Parathyroid adenoma (tissue), 2 donors: ENCODE data around the gene PPP2R5C.
"Not testable (repeated sequence)": the region's sequence is repeated elsewhere in the genome, so short reads cannot be mapped to it uniquely, and the experiment has no call there.

Experiments
- H2AFZ ChIP-seq: fragments of 300-600 bp; sonication (generic); one replicate; pipeline ENCODE4 v1.7.0; 2017; ENCODE audit warnings: antibody characterized with exemption, mild to moderate bottlenecking
- H3K27ac ChIP-seq: fragments of 300-600 bp; sonication (generic); one replicate; pipeline ENCODE4 v1.7.0; 2017
- H3K27me3 ChIP-seq: fragments of 300-600 bp; sonication (generic); one replicate; pipeline ENCODE4 v1.7.0; 2017; ENCODE audit warnings: low read length; ENCODE audit not compliant: control insufficient read depth, insufficient read depth
- H3K36me3 ChIP-seq: fragments of 300-600 bp; sonication (generic); one replicate; pipeline ENCODE4 v1.7.0; 2017; ENCODE audit warnings: low read length; ENCODE audit not compliant: control insufficient read depth, insufficient read depth
- H3K4me1 ChIP-seq: fragments of 300-600 bp; sonication (generic); one replicate; pipeline ENCODE4 v1.7.0; 2017; ENCODE audit warnings: control low read depth
- H3K4me2 ChIP-seq: fragments of 300-600 bp; sonication (generic); one replicate; pipeline ENCODE4 v1.7.0; 2017; ENCODE audit warnings: low read length
- H3K4me3 ChIP-seq: fragments of 300-600 bp; sonication (generic); one replicate; pipeline ENCODE4 v1.7.0; 2017; ENCODE audit warnings: low read depth, low read length
- H3K79me2 ChIP-seq: fragments of 300-600 bp; sonication (generic); one replicate; pipeline ENCODE4 v1.7.0; 2017; ENCODE audit warnings: control low read depth
- H3K9ac ChIP-seq: fragments of 300-600 bp; sonication (generic); one replicate; pipeline ENCODE4 v1.7.0; 2017; ENCODE audit warnings: mild to moderate bottlenecking
- H3K9me3 ChIP-seq: fragments of 300-600 bp; sonication (generic); one replicate; pipeline ENCODE4 v1.7.0; 2017; ENCODE audit warnings: low read length; ENCODE audit not compliant: control insufficient read depth
- TF ChIP-seq, protein P1 (sequence below): fragments of 300-600 bp; sonication (generic); IDR thresholded peaks from one replicate; pipeline ENCODE4 v1.7.0; 2017; ENCODE audit warnings: antibody characterized with exemption, mild to moderate bottlenecking
- donor health status: primary hyperparathyroidism.

Gene PPP2R5C

DNA sequence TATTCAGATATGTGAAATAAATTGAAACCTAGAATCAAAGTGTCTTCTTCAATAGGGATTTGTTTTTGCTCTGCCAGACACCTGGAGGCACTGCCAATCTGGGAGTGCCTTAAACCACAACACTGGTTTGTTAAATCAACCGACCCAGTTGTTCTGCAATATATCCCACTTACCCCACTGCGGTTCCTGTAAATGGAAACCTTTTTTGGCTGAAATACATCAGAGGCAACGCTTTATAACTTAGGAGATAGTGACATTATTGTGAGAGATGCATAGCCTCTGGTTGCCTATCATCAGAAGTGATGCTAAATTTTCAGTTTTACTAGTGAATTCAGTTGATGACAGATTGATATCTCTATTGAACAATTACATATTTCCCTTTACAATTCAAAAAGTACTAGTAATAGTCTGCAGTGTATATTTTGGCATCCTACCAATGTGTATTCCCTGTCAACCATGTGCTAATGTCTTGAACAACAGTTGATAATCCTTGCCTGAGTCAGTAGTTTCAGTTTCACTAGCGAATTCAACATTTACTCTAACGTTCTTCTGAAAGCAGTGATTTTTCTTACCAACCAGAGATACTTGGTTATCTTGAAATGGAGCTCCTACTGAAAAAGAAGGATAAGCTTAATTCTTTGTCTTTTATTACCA lies 30.5 kb downstream of the PPP2R5C start:
- Histone ChIP-seq H3K4me1 (no peaks in the 10 kb centered on the region), H2AFZ (peak overlapping the region; percentile 20), H3K9me3 (no peaks in the 10 kb centered on the region), H3K4me2 (peak overlapping the region; percentile 29), H3K36me3 (no peaks in the 10 kb centered on the region), H3K9ac (no peak overlapping the region), H3K79me2 (peaks cover 4% of the 10 kb centered on the region), H3K27me3 (no peaks in the 10 kb centered on the region), H3K4me3 (no peak overlapping the region), H3K27ac (peak overlapping the region; percentile 40)
- TF ChIP-seq, protein P1, sequence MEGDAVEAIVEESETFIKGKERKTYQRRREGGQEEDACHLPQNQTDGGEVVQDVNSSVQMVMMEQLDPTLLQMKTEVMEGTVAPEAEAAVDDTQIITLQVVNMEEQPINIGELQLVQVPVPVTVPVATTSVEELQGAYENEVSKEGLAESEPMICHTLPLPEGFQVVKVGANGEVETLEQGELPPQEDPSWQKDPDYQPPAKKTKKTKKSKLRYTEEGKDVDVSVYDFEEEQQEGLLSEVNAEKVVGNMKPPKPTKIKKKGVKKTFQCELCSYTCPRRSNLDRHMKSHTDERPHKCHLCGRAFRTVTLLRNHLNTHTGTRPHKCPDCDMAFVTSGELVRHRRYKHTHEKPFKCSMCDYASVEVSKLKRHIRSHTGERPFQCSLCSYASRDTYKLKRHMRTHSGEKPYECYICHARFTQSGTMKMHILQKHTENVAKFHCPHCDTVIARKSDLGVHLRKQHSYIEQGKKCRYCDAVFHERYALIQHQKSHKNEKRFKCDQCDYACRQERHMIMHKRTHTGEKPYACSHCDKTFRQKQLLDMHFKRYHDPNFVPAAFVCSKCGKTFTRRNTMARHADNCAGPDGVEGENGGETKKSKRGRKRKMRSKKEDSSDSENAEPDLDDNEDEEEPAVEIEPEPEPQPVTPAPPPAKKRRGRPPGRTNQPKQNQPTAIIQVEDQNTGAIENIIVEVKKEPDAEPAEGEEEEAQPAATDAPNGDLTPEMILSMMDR = no peak

DNA sequence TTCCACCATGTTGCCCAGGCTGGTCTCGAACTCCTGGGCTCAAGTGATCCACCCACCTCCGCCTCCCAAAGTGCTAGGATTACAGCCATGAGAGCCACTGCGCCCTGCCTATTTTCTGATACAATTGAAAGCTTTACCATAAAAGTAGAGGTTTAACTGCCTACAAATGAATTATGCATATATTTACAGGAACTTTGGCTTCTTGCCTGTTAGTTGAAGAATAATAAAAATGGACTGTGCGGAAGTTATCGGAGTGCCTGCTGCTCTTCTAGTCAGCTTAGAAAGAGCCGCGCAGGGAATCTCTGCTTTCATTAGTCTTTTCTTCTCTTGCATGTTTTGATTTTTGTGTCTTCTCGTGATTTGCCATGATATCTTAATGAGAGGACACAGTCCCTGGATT lies 34.5 kb downstream of the PPP2R5C start:
- Histone ChIP-seq H3K9me3 (no peaks in the 10 kb centered on the region), H3K27me3 (no peaks in the 10 kb centered on the region), H3K4me1 (no peaks in the 10 kb centered on the region), H3K27ac (no peak overlapping the region), H3K79me2 (peaks cover 3% of the 10 kb centered on the region), H2AFZ (no peak overlapping the region), H3K4me2 (no peak overlapping the region), H3K36me3 (no peaks in the 10 kb centered on the region), H3K4me3 (no peak overlapping the region), H3K9ac (no peak overlapping the region)
- TF ChIP-seq, protein P1 = no peak

DNA sequence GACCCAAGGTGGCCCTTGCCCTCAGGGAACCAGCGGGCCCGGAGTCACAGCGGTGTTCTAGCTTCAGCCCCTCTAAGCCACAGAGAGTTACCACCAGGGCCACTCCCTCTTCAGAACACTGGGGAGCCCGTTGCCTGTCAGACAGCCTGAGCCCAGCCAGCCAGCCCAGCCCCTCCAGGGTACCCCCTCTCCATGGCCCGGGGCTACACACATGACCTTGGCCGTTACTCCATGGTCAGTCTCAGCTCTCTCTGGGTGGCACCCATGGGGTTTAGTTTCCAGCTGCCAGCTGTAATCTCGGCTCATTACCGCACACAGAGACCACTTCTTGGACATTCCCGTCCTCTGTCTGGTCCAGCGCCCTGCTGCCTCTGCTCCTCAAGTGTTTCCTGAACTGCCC lies 35.0 kb downstream of the PPP2R5C start:
- TF ChIP-seq, protein P1 = no peak

DNA sequence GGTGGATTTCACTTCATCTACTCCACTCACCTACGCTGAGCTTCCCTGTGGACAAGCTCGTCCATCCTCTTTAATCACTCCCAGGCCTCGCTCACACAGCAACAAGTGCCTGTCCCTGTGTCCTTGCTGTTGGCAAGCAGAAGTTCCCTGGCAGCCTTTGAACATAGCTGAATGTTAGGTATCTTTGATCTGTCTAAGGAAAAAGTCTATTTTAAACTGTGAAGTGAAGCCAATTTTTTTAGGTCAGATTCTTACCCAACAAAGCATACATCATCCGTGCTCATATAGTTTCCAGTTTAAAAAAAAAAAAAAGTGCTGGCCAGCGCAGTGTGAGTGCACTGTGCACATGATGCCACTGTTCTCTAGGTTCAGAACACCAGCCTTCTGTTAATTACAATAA lies 36.3 kb downstream of the PPP2R5C start:
- Histone ChIP-seq H3K9ac (no peak overlapping the region), H3K9me3 (no peaks in the 10 kb centered on the region), H3K79me2 (peaks cover 3% of the 10 kb centered on the region), H3K4me1 (no peaks in the 10 kb centered on the region), H3K27me3 (no peaks in the 10 kb centered on the region), H3K27ac (no peak overlapping the region), H2AFZ (no peak overlapping the region), H3K4me3 (no peak overlapping the region), H3K36me3 (no peaks in the 10 kb centered on the region), H3K4me2 (no peak overlapping the region)
- TF ChIP-seq, protein P1 = no peak

More for the DNA sequence above, 35.0 kb downstream of the PPP2R5C start:
- Histone ChIP-seq H3K9ac (no peak overlapping the region), H3K4me2 (no peak overlapping the region), H3K36me3 (no peaks in the 10 kb centered on the region), H3K27me3 (no peaks in the 10 kb centered on the region), H3K9me3 (no peaks in the 10 kb centered on the region), H3K79me2 (peaks cover 3% of the 10 kb centered on the region), H3K4me1 (no peaks in the 10 kb centered on the region), H2AFZ (no peak overlapping the region), H3K4me3 (no peak overlapping the region), H3K27ac (no peak overlapping the region)

DNA sequence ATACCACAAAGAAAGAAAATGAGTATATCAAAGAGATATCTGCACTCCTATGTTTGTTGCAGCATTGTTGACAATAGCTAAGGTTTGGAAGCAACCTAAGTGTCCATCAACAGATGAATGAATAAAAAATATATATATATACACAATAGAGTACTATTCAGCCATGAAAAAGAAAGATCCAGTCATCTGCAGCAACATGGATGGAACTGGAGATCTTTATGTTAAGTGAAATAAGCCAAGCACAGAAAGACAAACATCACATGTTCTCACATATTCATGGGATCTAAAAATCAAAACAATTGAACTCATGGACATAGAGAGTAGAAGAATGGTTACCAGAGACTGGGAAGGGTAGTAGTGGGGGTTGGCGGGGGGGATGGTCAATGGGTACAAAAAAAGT lies 42.9 kb downstream of the PPP2R5C start:
- not testable (repeated sequence) for H3K27ac ChIP-seq, H3K9ac ChIP-seq, H3K4me3 ChIP-seq, H3K27me3 ChIP-seq, H3K4me1 ChIP-seq, H3K79me2 ChIP-seq, H3K36me3 ChIP-seq, H2AFZ ChIP-seq, H3K4me2 ChIP-seq, H3K9me3 ChIP-seq

DNA sequence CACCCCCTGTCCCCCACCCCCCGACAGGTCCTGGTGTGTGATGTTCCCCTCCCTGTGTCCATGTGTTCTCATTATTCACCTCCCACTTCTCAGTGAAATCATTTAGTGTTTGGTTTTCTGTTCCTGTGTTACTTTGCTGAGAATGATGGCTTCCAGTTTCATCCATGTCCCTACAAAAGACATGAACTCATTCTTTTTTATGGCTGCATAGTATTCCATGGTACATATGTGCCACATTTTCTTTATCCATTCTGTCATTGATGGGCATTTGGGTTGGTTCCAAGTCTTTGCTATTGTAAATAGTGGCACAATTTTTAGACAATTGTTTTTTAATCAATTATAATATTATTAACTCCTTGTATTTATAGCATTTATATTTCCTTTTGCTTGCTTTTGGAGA lies 44.7 kb downstream of the PPP2R5C start:
- H3K9me3 ChIP-seq, H2AFZ ChIP-seq, H3K27ac ChIP-seq, H3K4me1 ChIP-seq, H3K4me2 ChIP-seq, H3K36me3 ChIP-seq, H3K79me2 ChIP-seq, H3K4me3 ChIP-seq, H3K27me3 ChIP-seq, H3K9ac ChIP-seq: not testable (repeated sequence)
